NCI-H1105 treated with DMSO at 0.1 percent for 48 hours (cell line): ENCODE measurements around the gene WDR83.

Source experiments
- DNase-seq: peaks from one replicate; lab custom pipeline; 2025; lab: John Stamatoyannopoulos, UW

WDR83 gene

GRCh38 chr19:12715102-12715501 lies 48.5 kb downstream of the WDR83 start:
- no peak for DNase-seq

GRCh38 chr19:12715929-12716328 lies 49.3 kb downstream of the WDR83 start:
- no peak for DNase-seq

- DNase-seq = no peak
Measured at GRCh38 chr19:12720296-12720695, 53.7 kb downstream of the WDR83 start.

- DNase-seq = no peak
Measured at GRCh38 chr19:12720851-12721655, 54.4 kb downstream of the WDR83 start.

GRCh38 chr19:12721656-12722565 lies 55.3 kb downstream of the WDR83 start:
- peak; percentile 26 for DNase-seq

- DNase-seq = peak; percentile 98
Measured at GRCh38 chr19:12722566-12723380, 56.2 kb downstream of the WDR83 start.

GRCh38 chr19:12723381-12723640 lies 56.7 kb downstream of the WDR83 start:
- DNase-seq = no peak

- peak; percentile 79 for DNase-seq
Measured at GRCh38 chr19:12723641-12724426, 57.2 kb downstream of the WDR83 start, which contains the start of gene TNPO2. Gene TNPO2, minus strand, starts transcription at chr19:12723932. Its CDS starts 2,955 bp downstream, at chr19:12720977.
